ENCODE results near the gene KDM6A.

DNA sequence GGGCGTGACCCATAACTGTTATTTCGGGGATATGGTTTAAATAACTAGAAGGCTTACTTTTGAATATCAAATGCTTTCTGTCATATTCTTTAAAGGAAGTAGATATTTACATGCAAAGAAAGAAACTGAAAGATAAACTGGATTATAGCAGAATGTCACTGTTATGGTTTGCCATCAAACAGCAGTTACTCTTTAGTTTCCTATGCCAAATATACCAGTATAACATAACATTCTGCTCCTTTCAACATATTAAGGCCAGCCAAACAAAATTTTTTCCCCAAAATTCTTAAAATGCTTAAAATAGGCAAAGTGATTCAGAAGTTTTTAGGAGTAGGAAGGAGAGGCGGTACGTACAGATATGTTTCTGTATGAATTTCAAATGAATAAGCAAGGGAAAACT lies 27.0 kb downstream of the KDM6A start:
- TF ChIP-seq, protein P1, sequence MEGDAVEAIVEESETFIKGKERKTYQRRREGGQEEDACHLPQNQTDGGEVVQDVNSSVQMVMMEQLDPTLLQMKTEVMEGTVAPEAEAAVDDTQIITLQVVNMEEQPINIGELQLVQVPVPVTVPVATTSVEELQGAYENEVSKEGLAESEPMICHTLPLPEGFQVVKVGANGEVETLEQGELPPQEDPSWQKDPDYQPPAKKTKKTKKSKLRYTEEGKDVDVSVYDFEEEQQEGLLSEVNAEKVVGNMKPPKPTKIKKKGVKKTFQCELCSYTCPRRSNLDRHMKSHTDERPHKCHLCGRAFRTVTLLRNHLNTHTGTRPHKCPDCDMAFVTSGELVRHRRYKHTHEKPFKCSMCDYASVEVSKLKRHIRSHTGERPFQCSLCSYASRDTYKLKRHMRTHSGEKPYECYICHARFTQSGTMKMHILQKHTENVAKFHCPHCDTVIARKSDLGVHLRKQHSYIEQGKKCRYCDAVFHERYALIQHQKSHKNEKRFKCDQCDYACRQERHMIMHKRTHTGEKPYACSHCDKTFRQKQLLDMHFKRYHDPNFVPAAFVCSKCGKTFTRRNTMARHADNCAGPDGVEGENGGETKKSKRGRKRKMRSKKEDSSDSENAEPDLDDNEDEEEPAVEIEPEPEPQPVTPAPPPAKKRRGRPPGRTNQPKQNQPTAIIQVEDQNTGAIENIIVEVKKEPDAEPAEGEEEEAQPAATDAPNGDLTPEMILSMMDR (IDR thresholded peaks at IDR 0.05) = no peak
- TF ChIP-seq POLR2A (IDR thresholded peaks at IDR 0.05) = no peak

Measured in right lobe of liver (tissue), 4 donors.